Loucy (cell line): ENCODE data around the gene LRRC71.

Experiments used
- H2AFZ ChIP-seq: fragments of 200-600 bp; sonication (generic); 2 replicates; pipeline ENCODE4 v1.6.0; 2016; ENCODE audit warnings: antibody characterized with exemption, mild to moderate bottlenecking, low read length, moderate library complexity
- H3F3A ChIP-seq: fragments of 200-600 bp; 2 replicates; pipeline ENCODE4 v1.6.0; 2016; ENCODE audit warnings: antibody characterized with exemption, low read depth, mild to moderate bottlenecking
- H3K27me3 ChIP-seq: fragments of 200-600 bp; sonication (generic); 2 replicates; pipeline ENCODE4 v1.6.1; 2014; ENCODE audit warnings: low read length, mild to moderate bottlenecking; ENCODE audit not compliant: insufficient read depth, poor library complexity, severe bottlenecking
- H3K36me3 ChIP-seq: fragments of 200-600 bp; sonication (generic); 2 replicates; pipeline ENCODE4 v1.6.1; 2016; ENCODE audit warnings: low read length; ENCODE audit not compliant: insufficient read depth
- H3K4me1 ChIP-seq: fragments of 200-600 bp; sonication (generic); 2 replicates; pipeline ENCODE4 v1.5.1; 2014; ENCODE audit warnings: low read length, mild to moderate bottlenecking; ENCODE audit not compliant: insufficient read depth, poor library complexity, severe bottlenecking
- H3K4me2 ChIP-seq: fragments of 200-600 bp; sonication (generic); 2 replicates; pipeline ENCODE4 v1.6.0; 2014; ENCODE audit warnings: antibody characterized with exemption, low read length, low read depth, mild to moderate bottlenecking; ENCODE audit not compliant: poor library complexity, severe bottlenecking
- H3K4me3 ChIP-seq: fragments of 200-600 bp; sonication (generic); 2 replicates; pipeline ENCODE4 v1.5.1; 2014; ENCODE audit warnings: low read length, mild to moderate bottlenecking, mixed read lengths; ENCODE audit not compliant: poor library complexity, severe bottlenecking
- H3K79me2 ChIP-seq: fragments of 200-600 bp; sonication (generic); 2 replicates; pipeline ENCODE4 v1.6.1; 2014; ENCODE audit warnings: low read length; ENCODE audit not compliant: insufficient read depth
- H3K9ac ChIP-seq: fragments of 200-600 bp; sonication (generic); 2 replicates; pipeline ENCODE4 v1.6.0; 2014; ENCODE audit warnings: mild to moderate bottlenecking, low read depth, low read length, moderate library complexity; ENCODE audit not compliant: poor library complexity, severe bottlenecking
- H3K9me2 ChIP-seq: fragments of 200-600 bp; sonication (generic); replicated peaks from 2 replicates; pipeline ENCODE4 v1.6.1; 2016; ENCODE audit warnings: low read depth, low read length, mixed read lengths
- H3K9me3 ChIP-seq: fragments of 200-600 bp; sonication (generic); 2 replicates; pipeline ENCODE4 v1.6.1; 2014; ENCODE audit warnings: mild to moderate bottlenecking, antibody characterized with exemption, low read length, low read depth; ENCODE audit not compliant: insufficient read depth
- H4K20me1 ChIP-seq: fragments of 200-600 bp; sonication (generic); 2 replicates; pipeline ENCODE4 v1.6.0; 2014; ENCODE audit warnings: antibody characterized with exemption, low read length, mild to moderate bottlenecking; ENCODE audit not compliant: insufficient read depth, poor library complexity, severe bottlenecking
- EZH2phosphoT487 ChIP-seq: fragments of 200-600 bp; IDR thresholded peaks from 2 replicates; pipeline ENCODE4 v1.6.1; 2018; ENCODE audit warnings: antibody characterized with exemption, mild to moderate bottlenecking, moderate library complexity, borderline replicate concordance
- TF ChIP-seq, protein P1 (sequence below): fragments of 200-600 bp; sonication (generic); conservative IDR thresholded peaks from 2 replicates; pipeline ENCODE4 v1.5.1; 2014; ENCODE audit warnings: mild to moderate bottlenecking, antibody characterized with exemption, low read length

Gene LRRC71

DNA sequence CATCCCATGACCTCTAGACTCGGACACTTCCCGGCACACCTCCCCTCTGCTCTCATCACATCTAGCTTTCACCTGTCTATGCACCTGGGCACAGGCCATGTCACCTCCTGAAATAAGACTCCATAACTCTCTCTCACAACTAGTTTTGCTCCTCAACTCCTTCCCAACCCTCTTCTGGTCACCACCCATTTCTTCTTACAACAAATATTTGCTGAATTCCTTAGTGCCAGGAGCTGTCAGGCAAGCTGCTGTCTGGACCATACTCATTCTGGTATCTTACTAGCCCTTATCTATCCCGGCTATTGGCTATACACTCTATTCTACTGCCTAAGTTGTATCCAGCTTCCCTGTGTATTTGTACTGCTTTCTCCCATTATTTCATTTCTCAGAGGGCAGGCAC, 49.1 kb downstream of the LRRC71 start:
- H4K20me1 ChIP-seq: no peaks in the 10 kb centered on the region
- no peak overlapping the region for H3K9ac ChIP-seq
- no peak overlapping the region for H3K4me3 ChIP-seq
- TF ChIP-seq, protein P1, sequence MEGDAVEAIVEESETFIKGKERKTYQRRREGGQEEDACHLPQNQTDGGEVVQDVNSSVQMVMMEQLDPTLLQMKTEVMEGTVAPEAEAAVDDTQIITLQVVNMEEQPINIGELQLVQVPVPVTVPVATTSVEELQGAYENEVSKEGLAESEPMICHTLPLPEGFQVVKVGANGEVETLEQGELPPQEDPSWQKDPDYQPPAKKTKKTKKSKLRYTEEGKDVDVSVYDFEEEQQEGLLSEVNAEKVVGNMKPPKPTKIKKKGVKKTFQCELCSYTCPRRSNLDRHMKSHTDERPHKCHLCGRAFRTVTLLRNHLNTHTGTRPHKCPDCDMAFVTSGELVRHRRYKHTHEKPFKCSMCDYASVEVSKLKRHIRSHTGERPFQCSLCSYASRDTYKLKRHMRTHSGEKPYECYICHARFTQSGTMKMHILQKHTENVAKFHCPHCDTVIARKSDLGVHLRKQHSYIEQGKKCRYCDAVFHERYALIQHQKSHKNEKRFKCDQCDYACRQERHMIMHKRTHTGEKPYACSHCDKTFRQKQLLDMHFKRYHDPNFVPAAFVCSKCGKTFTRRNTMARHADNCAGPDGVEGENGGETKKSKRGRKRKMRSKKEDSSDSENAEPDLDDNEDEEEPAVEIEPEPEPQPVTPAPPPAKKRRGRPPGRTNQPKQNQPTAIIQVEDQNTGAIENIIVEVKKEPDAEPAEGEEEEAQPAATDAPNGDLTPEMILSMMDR: no peak
- H3K27me3 ChIP-seq: no peaks in the 10 kb centered on the region
- H3K79me2 ChIP-seq: no peaks in the 10 kb centered on the region
- no peaks in the 10 kb centered on the region for H3K9me2 ChIP-seq
- no peaks in the 10 kb centered on the region for H3K4me1 ChIP-seq
- no peak overlapping the region for H2AFZ ChIP-seq
- H3F3A ChIP-seq: no peaks in the 10 kb centered on the region
- H3K4me2 ChIP-seq: no peak overlapping the region
- H3K36me3 ChIP-seq: no peaks in the 10 kb centered on the region
- H3K9me3 ChIP-seq: no peaks in the 10 kb centered on the region

DNA sequence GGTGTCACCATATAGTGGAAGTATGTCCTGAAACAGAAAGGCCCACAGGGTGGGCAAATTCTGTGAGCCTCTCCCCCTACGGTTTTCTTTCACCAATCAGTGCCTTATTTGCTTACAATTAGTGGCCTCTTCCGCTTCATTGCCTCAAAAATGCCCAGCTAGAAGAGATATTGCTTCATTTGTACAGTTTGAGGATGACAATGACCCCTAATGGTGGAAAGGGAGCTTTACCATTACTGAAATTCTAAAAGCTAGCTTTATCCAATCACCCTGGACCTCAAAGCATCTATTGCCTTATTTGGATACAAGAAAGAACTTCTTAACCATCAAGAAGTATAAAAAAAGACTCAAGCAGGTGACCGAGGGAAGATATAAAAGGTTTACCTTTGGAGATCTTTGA, 49.6 kb downstream of the LRRC71 start:
- Histone ChIP-seq H3K9ac (no peak overlapping the region), H3K4me1 (no peaks in the 10 kb centered on the region), H3K27me3 (no peaks in the 10 kb centered on the region), H3K9me3 (no peaks in the 10 kb centered on the region), H3K4me2 (no peak overlapping the region), H3K9me2 (no peaks in the 10 kb centered on the region), H3K36me3 (no peaks in the 10 kb centered on the region), H3F3A (no peaks in the 10 kb centered on the region), H2AFZ (no peak overlapping the region), H3K79me2 (no peaks in the 10 kb centered on the region), H3K4me3 (no peak overlapping the region), H4K20me1 (no peaks in the 10 kb centered on the region)
- TF ChIP-seq, protein P1: peak; percentile 67
- TF ChIP-seq EZH2phosphoT487: no peak

DNA sequence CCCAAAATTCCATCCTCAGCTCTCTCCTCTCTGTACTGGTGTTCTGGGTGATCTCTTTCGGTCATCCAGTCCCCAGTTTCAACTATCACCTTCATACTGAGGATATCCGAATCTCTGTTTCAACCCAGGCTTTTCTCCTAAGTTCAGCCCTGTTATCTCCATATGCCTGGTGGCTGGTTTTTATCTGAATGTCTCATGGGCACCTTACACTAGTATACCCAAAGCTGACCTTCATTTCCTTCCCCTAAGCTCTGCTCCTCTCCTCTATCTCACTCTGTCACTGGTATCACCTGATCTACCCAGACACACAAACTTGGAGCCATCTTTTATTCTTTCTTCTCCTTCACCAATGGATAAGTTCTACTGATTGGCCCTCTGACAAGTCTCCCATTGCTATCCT, 53.0 kb downstream of the LRRC71 start:
- no peaks in the 10 kb centered on the region for H3F3A ChIP-seq
- H3K27me3 ChIP-seq: no peaks in the 10 kb centered on the region
- no peaks in the 10 kb centered on the region for H3K9me3 ChIP-seq
- no peak overlapping the region for H3K9ac ChIP-seq
- H2AFZ ChIP-seq: no peak overlapping the region
- no peaks in the 10 kb centered on the region for H4K20me1 ChIP-seq
- H3K4me1 ChIP-seq: no peaks in the 10 kb centered on the region
- no peak overlapping the region for H3K4me3 ChIP-seq
- H3K4me2 ChIP-seq: no peak overlapping the region
- no peaks in the 10 kb centered on the region for H3K9me2 ChIP-seq
- TF ChIP-seq EZH2phosphoT487: no peak
- TF ChIP-seq, protein P1: no peak
- H3K79me2 ChIP-seq: no peaks in the 10 kb centered on the region
- no peaks in the 10 kb centered on the region for H3K36me3 ChIP-seq
